DMS79 treated with DMSO at 0.1 percent for 48 hours (cell line): ENCODE measurements around the gene GSTA1.
"Not testable (repeated sequence)": the region's sequence is repeated elsewhere in the genome, so short reads cannot be mapped to it uniquely, and the experiment has no call there.

ENCODE experiments used
- DNase-seq: peaks from one replicate; lab custom pipeline; 2025; lab: John Stamatoyannopoulos, UW

The GSTA1 gene

GRCh38 chr6:52808660-52809059 is 5.0 kb upstream of the GSTA1 start:
- no peak for DNase-seq

- DNase-seq: no peak
Measured at GRCh38 chr6:52802806-52803205, 810 bp downstream of the GSTA1 start.

DNA sequence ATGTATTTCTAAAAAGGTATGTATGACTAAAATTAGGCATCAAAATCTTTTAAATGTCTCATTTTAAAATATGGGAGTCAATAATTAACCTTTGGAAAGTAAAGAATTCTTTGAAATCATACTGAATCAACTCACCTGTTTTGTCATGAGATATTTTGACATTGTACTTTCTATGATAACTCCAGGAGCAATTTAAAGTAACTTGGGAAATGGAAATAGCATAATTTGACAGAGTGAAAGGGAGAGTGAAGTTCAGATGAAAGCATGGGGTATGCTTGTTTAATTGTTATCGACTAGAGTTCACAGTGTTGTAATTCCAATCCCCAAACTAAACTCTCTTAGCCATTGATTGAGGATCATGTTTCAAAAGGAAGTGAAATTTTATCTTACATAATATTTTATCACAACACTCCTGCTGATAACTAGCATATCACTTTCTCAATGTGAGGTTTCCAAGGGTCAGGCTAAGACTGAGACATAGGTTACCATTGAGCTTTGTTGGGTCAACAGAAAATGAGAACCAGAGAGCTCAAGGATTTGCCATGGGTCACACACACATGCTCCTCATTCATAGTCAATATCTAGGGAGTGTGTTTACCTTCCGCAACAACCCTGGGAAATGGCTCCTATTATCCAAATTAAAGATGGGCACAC is 2.3 kb downstream of the GSTA1 start:
- no peak for DNase-seq

DNA sequence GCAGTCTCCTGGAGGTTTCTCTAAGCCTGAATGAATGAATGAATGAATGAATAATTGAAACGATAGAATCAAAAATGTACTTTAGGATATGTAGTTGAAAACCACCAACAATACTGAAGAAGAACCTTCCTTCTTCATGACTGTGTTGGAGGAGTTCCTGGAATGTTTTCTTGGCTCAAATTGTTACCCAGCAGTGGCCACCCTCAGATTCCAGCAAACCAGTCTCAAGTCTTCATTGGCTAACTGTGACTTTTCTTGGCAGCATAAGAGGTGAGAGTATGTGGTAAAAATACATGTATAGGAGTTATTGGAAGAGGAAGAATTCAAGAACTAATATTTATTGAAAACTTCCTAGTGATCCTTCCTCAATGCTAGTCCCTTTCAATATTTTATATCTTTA is 4.3 kb downstream of the GSTA1 start:
- DNase-seq: not testable (repeated sequence)

DNA sequence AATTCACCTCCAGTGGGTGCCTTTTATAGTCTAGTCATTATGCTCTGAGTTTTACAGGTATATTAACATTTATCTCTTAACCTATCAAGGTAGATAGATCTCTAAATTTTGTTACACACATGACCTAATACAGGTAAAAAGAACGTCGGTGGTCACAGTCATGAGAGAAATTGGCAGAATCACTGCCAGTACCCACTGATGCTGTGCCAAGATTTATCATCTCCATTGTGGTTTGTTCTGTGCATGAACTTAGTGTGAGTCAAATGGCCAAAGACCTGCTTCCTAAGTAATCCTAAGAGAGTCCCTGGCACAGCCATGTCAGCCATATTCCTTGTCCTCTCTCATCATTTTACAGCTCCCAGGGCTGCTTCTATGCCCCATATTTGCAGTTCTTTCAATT is 9.2 kb downstream of the GSTA1 start:
- not testable (repeated sequence) for DNase-seq

DNA sequence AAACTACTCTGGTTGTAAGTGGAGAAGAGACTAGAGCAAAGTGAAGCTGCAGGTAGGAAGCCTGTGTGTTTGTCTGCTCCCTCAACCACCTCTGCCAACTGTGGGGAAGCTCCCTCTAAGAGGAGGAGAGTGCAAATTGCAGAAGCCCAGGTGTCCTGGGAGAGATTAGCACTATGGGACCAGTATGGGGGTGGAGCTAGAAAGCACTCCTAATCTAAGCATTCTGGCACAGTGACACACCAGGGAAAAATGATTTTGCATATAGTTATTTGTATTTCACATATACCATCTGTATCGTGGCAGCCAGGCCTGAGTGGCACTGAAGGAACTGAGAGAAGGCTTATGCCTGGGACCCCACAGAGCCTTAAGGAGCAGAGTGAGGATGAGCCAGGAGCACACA is 12.8 kb downstream of the GSTA1 start:
- no peak for DNase-seq

DNA sequence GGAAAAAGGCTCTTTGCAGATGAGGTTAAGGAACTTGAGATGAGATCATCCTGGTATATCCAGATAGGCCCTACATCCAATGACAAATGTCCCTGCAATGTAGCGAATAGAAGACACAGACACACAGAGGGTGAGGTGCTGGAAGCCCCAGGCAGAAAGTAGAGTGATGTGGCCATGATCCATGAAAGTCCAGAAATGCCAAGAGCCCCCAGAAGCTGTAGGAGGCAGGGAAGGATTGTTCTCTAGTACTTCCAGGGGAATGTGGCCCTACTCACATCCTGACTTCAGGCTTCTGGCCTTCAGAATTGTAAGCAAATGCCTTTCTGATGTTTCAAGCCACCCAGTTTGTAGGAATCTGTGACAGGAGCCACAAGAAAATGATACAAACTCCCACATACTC is 14.0 kb downstream of the GSTA1 start:
- not testable (repeated sequence) for DNase-seq

DNA sequence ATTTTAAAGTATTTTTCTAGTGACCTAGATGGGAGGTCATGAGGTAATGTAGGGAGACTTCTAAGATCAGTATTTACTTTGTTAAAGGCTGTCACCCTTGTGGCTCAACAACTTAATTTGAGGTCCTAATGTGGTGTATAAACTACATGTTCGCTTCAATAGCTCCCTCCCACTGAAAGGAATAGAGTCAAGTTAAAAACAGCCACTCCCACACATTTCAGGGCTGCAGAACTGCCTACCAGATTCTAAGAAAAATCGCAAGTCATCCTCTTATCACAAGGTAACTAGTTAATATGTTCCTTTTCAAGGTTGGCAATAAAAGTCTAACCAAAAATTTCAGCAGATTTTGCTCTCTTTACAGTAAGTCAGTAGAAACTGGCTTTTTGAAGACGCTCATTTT is 15.1 kb downstream of the GSTA1 start:
- no peak for DNase-seq

- no peak for DNase-seq
Measured at GRCh38 chr6:52787917-52788316, 15.7 kb downstream of the GSTA1 start.

DNA sequence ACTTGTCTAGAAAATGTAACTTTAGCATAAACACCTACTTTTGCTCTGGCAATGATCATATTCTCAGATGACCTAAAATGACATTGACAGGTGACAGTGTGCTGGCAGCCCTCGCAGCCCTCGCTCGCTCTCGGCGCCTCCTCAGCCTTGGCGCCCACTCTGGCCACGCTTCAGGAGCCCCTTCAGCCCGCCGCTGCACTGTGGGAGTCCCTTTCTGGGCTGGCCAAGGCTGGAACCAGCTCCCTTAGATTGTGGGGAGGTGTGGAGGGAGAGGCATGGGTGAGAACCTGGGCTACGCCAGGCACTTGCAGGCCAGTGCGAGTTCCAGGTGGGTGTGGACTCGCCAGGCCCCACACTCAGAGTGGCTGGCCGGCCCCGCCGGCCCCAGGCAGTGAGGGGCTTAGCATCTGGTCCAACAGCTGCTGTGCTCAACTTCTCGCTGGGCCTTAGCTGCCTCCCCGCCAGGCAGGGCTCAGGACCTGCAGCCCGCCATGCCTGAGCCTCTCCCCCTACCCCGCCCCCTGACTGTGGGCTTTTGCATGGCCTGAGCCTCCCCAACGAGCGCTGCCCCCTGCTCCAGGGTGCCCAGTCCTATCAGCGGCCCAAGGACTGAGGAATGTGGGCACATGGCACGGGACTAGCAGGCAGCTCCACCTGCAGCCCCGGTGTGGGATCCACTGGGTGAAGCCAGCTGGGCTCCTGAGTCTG is 17.2 kb downstream of the GSTA1 start:
- no peak for DNase-seq

GRCh38 chr6:52782696-52783274 is 20.8 kb downstream of the GSTA1 start:
- not testable (repeated sequence) for DNase-seq

DNA sequence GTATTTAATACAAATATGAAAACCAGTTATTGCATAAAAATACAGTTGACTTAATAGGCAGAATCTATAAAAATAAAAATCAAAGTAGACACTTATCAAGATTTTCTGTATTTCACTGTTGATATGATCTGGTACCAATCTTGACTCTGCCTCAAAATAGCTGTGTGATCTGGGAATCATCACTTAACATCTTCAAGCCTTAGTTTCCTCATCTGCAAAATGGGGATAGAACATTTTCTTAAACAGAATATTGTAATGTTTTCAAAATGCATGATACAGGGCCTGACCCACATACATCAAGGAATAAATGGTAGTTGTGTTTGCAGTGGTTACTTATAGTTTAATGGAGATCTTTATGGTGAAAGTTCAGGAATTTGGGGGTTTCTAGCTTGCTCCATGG is 21.4 kb downstream of the GSTA1 start:
- DNase-seq: not testable (repeated sequence)

- DNase-seq: no peak
Measured at GRCh38 chr6:52779237-52779636, 24.4 kb downstream of the GSTA1 start.

- not testable (repeated sequence) for DNase-seq
Measured at GRCh38 chr6:52776711-52777351, 26.8 kb downstream of the GSTA1 start.

DNA sequence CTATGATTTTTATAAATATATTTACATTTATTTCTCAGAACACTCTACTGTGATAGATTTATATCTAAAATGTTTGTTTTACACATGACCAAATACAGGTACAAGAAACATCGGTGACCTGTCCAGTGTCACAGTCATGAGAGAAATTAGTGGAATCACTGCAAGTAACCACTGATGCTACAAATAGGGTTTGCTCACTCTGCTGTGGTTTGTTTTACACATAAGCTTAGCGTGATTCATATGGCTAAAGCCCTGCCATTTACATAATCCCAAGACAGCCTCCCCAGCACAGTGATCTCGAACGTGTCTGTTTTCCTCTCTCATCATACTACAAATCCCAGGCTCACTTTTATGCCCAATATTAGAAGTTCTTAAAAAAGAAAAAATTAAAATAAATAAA is 34.2 kb downstream of the GSTA1 start:
- DNase-seq: not testable (repeated sequence)

GRCh38 chr6:52767658-52768057 is 36.0 kb downstream of the GSTA1 start:
- DNase-seq: not testable (repeated sequence)

GRCh38 chr6:52763322-52763916 is 40.2 kb downstream of the GSTA1 start, which contains the start of gene GSTA2:
Gene GSTA2 (minus strand): TSS chr6:52763475. CDS start chr6:52757947, 5,528 bp downstream.
- not testable (repeated sequence) for DNase-seq

DNA sequence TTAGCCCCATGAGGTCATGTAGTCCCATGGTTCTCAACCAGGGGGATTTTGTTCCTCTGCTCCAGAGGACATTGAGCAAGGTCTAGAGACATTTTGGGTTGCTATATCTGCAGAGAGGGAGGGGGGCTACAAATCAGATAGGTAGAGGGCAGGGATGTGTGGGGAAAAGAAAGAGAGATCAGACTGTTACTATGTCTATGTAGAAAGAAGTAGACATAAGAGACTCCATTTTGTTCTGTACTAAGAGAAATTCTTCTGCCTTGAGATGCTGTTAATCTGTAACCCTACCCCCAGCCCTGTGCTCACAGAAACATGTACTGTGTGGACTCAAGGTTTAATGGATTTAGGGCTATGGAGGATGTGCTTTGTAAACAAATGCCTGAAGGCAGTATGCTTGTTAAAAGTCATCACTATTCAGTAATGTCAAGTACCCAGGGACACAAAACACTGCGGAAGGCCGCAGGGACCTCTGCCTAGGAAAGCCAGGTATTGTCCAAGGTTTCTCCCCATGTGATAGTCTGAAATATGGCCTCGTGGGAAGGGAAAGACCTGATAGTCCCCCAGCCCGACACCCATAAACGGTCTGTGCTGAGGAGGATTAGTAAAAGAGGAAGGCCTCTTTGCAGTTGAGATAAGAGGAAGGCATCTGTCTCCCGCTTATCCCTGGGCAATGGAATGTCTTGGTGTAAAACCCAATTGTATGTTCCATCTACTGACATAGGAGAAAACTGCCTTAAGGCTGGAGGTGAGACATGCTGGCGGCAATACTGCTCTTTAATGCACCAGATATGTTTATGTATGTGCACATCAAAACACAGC is 41.7 kb downstream of the GSTA1 start:
- DNase-seq: not testable (repeated sequence)

DNA sequence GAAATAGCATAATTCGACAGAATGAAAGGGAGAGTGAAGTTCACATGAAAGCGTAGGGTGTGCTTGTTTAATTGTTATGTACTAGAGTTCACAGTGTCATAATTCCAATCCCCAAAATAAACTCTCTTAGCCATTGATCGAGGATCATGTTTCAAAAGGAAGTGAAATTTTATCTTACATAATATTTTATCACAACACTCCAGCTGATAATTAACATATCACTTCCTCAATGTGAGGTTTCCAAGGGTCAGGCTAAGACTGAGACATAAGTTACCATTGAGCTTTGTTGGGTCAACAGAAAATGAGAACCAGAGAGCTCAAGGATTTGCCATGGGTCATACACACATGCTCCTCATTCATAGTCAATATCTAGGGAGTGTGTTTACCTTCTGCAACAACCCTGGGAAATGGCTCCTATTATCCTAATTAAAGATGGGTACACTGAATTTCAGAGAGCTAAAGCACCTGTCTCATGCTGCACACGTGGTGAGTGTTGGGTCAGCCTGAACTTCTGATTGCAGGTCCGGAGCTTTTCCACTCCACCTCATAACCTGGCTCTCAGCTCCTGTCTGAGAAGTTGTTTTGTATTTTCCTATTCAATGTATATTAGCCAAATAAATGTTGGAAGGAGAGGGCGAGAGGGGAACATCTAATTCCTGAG is 43.4 kb downstream of the GSTA1 start:
- no peak for DNase-seq

- DNase-seq: no peak
Measured at GRCh38 chr6:52759085-52759484, 44.5 kb downstream of the GSTA1 start.
